ENCODE data around the gene KCNK1. TPM values are rescaled to one million over a fixed set of nuclear protein-coding genes. Genes with fewer than 3 reads are reported as not detected.

Gene KCNK1
- polyA plus RNA-seq, 1 donor from 2014 or later = 1.8 TPM

- H3K9me3 ChIP-seq (ENCODE audit: low read length) = no peaks in the 10 kb centered on the region
- no peaks in the 10 kb centered on the region for H4K20me1 ChIP-seq (ENCODE audit: insufficient read depth)
- H3K36me3 ChIP-seq (ENCODE audit: insufficient read depth, low read length) = no peaks in the 10 kb centered on the region
- H3K4me2 ChIP-seq (ENCODE audit: low read length) = no peak overlapping the region
- no peaks in the 10 kb centered on the region for H3K79me2 ChIP-seq (replicated peaks; ENCODE audit: insufficient read depth, low read length)
- H3K9me2 ChIP-seq (ENCODE audit: insufficient read depth, low read length) = no peaks in the 10 kb centered on the region
- no peak overlapping the region for H2AFZ ChIP-seq (ENCODE audit: low read depth, low read length)
- no peak overlapping the region for H3K9ac ChIP-seq (ENCODE audit: low read length)
- H3F3A ChIP-seq (ENCODE audit: insufficient read depth, low read length, poor library complexity, severe bottlenecking) = no peaks in the 10 kb centered on the region
- no peaks in the 10 kb centered on the region for H3K27me3 ChIP-seq (ENCODE audit: insufficient read depth, low read depth, low read length)
- no peak for TF ChIP-seq POLR2AphosphoS5 (IDR thresholded peaks at IDR 0.05)
- no peak for TF ChIP-seq SMC3 (conservative IDR thresholded peaks at IDR 0.05; ENCODE audit: poor library complexity)
- no peak for TF ChIP-seq EP300 (conservative IDR thresholded peaks at IDR 0.05; ENCODE audit: poor library complexity, severe bottlenecking)
- no peak for TF ChIP-seq EZH2 (IDR thresholded peaks at IDR 0.05; ENCODE audit: borderline replicate concordance, insufficient read depth, low read length, poor library complexity, severe bottlenecking)
- TF ChIP-seq MXI1 (conservative IDR thresholded peaks at IDR 0.05; ENCODE audit: poor library complexity, severe bottlenecking) = no peak
- no peak for TF ChIP-seq TAF1 (IDR thresholded peaks at IDR 0.05; ENCODE audit: low read depth)
- no peak for TF ChIP-seq REST (IDR thresholded peaks at IDR 0.05; ENCODE audit: borderline replicate concordance)
- no peak for TF ChIP-seq RAD21 (conservative IDR thresholded peaks at IDR 0.05)
- no peak for TF ChIP-seq CTCF (IDR thresholded peaks at IDR 0.05; ENCODE audit: poor library complexity, severe bottlenecking)
- no peak overlapping the region for H3K27ac ChIP-seq (ENCODE audit: low read length)
- no peak overlapping the region for H3K4me3 ChIP-seq (ENCODE audit: low read length)
These were observed 90.4 kb downstream of the KCNK1 start for GRCh38 chr1:233704170-233704897.

GRCh38 chr1:233704898-233705723 lies 91.2 kb downstream of the KCNK1 start:
- Histone ChIP-seq H3K4me3 (ENCODE audit: low read length) (no peak overlapping the region), H3K27me3 (ENCODE audit: insufficient read depth, low read depth, low read length) (no peaks in the 10 kb centered on the region), H3K36me3 (ENCODE audit: insufficient read depth, low read length) (no peaks in the 10 kb centered on the region), H3K9me2 (ENCODE audit: insufficient read depth, low read length) (no peaks in the 10 kb centered on the region), H3F3A (ENCODE audit: insufficient read depth, low read length, poor library complexity, severe bottlenecking) (no peaks in the 10 kb centered on the region), H3K27ac (ENCODE audit: low read length) (no peak overlapping the region), H3K4me2 (ENCODE audit: low read length) (no peak overlapping the region), H3K9me3 (ENCODE audit: low read length) (no peaks in the 10 kb centered on the region), H2AFZ (ENCODE audit: low read depth, low read length) (no peak overlapping the region), H3K9ac (ENCODE audit: low read length) (no peak overlapping the region), H4K20me1 (ENCODE audit: insufficient read depth) (no peaks in the 10 kb centered on the region), H3K79me2 (replicated peaks; ENCODE audit: insufficient read depth, low read length) (no peaks in the 10 kb centered on the region)
- TF ChIP-seq POLR2AphosphoS5 (IDR thresholded peaks at IDR 0.05) (no peak), MXI1 (conservative IDR thresholded peaks at IDR 0.05; ENCODE audit: poor library complexity, severe bottlenecking) (no peak), RAD21 (conservative IDR thresholded peaks at IDR 0.05) (no peak), TAF1 (IDR thresholded peaks at IDR 0.05; ENCODE audit: low read depth) (no peak), EP300 (conservative IDR thresholded peaks at IDR 0.05; ENCODE audit: poor library complexity, severe bottlenecking) (no peak), EZH2 (IDR thresholded peaks at IDR 0.05; ENCODE audit: borderline replicate concordance, insufficient read depth, low read length, poor library complexity, severe bottlenecking) (no peak), SMC3 (conservative IDR thresholded peaks at IDR 0.05; ENCODE audit: poor library complexity) (no peak), CTCF (IDR thresholded peaks at IDR 0.05; ENCODE audit: poor library complexity, severe bottlenecking) (no peak), REST (IDR thresholded peaks at IDR 0.05; ENCODE audit: borderline replicate concordance) (no peak)
